Choroid plexus epithelial cell (primary cell): ENCODE results near the gene MYH14.

Experiments used
- DNase-seq: peaks from one replicate; pipeline ENCODE4 v3.0.0-alpha.2; 2010; ENCODE audit warnings: low read depth
- H3K4me3 ChIP-seq: 2 replicates; pipeline ENCODE4 v1.5.1; 2011; ENCODE audit warnings: low read depth, mild to moderate bottlenecking, control low read depth, low read length, moderate library complexity
- TF ChIP-seq, protein P1 (sequence below): conservative IDR thresholded peaks from 2 replicates; pipeline ENCODE4 v1.5.1; 2011; ENCODE audit warnings: low read depth, mild to moderate bottlenecking, control low read depth, inconsistent platforms, low read length, moderate library complexity

Gene MYH14

DNA sequence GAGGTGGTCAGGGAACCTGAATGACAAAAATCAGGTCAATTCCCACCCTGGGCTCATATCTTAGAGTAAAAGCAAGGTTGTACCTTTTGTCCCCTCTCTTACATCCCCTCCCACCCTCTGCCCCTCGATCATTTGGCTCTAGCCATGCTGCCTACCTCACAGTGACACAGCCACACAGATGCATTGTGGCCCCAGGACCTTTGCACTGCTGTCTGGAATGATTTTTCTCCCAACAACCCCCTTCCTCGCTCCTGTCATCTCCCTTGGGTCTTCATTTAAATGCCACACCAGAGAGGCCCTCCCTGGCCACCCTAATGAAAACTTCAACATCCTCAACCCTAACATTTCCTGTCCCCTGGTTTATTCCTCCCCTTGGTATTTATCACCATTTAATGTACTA, 4.3 kb downstream of the MYH14 start:
- DNase-seq, result no peak
- TF ChIP-seq, protein P1, sequence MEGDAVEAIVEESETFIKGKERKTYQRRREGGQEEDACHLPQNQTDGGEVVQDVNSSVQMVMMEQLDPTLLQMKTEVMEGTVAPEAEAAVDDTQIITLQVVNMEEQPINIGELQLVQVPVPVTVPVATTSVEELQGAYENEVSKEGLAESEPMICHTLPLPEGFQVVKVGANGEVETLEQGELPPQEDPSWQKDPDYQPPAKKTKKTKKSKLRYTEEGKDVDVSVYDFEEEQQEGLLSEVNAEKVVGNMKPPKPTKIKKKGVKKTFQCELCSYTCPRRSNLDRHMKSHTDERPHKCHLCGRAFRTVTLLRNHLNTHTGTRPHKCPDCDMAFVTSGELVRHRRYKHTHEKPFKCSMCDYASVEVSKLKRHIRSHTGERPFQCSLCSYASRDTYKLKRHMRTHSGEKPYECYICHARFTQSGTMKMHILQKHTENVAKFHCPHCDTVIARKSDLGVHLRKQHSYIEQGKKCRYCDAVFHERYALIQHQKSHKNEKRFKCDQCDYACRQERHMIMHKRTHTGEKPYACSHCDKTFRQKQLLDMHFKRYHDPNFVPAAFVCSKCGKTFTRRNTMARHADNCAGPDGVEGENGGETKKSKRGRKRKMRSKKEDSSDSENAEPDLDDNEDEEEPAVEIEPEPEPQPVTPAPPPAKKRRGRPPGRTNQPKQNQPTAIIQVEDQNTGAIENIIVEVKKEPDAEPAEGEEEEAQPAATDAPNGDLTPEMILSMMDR, result no peak
- no peak overlapping the region for H3K4me3 ChIP-seq

DNA sequence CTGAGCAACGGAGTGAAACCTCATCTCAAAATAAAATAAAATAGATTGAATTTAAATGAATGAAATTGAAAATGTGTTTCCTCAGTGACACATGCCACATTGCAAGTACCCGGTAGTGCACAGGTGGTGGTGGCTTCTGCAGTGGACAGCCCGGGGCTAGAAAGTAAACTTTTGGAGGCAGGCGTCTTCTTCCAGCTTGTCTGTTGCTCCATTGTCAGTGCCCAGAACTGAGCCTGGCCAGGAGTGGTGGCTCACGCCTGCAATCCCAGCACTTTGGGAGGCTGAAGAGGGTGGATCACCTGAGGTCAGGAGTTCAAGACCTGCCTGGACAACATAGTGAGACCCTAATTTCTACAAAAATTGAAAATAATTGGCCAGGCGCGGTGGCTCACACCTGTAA, 5.7 kb downstream of the MYH14 start:
- TF ChIP-seq, protein P1, result no peak
- no peak overlapping the region for H3K4me3 ChIP-seq
- DNase-seq, result no peak

DNA sequence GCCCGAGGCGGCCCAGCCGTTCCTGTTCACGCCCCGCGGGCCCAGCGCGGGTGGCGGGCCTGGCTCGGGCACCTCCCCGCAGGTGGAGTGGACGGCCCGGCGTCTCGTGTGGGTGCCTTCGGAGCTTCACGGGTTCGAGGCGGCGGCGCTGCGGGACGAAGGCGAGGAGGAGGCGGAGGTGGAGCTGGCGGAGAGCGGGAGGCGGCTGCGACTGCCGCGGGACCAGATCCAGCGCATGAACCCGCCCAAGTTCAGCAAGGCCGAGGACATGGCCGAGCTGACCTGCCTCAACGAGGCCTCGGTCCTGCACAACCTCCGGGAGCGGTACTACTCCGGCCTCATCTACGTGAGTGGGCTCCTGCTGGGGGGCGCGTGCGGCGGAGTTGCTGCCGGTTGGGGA, 7.0 kb downstream of the MYH14 start:
- H3K4me3 ChIP-seq, result no peak overlapping the region
- no peak for DNase-seq
- TF ChIP-seq, protein P1, result no peak

DNA sequence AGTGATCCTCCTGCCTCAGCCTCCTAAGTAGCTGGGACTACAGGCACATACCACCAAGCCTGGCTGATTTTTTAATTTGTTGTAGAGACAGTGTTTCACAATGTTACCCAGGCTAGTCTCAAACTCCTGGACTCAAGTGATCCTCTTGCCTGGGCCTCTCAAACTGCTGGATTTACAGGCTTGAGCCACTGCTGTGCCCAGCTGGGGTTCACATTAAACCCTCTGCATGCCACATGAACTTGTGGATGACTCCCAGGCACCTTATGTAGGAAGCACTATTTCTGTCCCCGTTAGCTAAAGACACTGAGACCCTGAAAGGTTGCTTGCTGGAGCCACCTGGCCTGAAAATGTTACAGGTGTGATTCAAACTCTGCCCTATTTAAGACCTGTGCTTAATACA, 10.5 kb downstream of the MYH14 start:
- TF ChIP-seq, protein P1, result no peak
- no peak overlapping the region for H3K4me3 ChIP-seq
- no peak for DNase-seq

DNA sequence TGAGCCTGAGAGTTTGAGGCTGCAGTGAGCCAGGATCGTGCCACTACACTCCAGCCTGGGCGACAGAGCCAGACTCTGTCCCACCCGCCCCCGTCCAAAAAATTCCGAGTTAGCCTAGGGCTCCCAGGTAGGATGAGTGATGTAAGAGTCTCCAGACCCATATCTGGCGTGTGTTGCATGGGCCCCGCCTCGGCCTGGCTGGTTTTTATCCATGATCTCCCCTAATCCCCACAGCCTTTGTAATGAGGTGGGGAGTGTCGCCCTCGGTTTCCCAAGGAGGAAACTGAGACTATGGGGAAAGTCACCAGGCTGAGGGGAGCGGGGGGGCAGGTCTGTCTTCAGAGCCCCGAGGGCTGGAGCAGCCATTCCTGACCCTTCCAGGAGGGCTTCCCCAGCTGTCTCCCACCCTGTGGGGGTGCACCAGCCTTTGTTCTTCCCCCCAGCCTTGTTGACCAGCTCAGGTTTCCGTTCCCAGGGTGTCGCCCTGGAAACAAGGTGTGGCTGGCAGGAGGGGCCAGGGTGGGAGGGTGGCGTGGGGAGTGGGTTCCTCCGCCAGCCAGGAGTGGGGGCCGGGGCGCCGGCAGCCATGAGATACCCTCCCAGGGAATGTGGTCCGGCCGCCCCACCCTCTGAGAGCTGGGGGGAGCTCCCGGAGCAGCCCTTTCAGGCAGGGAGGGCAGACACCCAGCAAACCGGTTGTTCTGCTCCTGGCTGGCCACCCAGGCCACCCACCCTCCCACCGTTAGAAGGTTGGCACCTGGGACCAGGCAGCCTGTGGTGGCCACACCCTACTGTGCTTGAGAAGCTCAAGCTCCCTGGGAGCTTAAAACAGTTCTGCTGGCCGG, 11.5 kb downstream of the MYH14 start:
- no peak overlapping the region for H3K4me3 ChIP-seq
- TF ChIP-seq, protein P1, result no peak
- no peak for DNase-seq

DNA sequence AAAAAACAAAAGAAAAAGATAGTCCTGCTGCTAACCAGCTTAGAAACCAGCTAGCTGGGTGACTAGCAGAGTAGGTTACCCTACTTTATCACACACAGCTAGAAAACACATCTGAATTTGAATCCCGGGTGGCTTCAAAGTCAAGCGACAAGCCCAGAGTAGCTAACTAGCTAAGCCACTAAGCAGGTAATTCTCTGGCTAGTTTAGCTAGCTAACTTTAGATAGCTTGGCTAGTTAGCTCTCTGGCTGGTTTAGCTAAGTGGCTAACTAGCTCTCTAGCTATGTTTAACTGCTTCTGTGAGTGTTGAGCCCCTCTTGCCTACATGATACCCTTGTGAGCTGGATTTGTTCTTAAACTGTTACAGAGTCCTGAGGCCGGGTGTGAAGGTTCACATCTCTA, 12.4 kb downstream of the MYH14 start:
- TF ChIP-seq, protein P1, result no peak
- no peak overlapping the region for H3K4me3 ChIP-seq
- DNase-seq, result no peak

DNA sequence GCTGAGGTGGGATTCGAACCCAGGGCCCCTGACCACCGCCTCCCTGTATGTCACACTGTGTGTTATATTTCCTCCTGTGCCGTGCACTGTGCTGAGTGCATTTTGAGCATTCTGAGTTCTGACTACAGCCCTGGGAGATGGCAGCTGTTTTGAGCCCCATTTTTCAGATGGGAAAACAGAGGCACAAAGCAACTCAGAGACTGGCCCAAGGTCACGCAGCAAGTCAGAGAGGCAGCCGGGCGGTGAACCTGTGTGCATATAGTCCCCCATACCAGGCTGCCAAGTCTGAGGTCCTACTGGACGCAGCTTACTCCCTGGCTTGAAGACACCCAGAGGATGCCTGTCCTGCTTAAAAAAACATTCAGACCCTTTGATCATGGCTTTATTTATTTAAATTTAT, 17.7 kb downstream of the MYH14 start:
- no peak for DNase-seq
- no peak overlapping the region for H3K4me3 ChIP-seq
- TF ChIP-seq, protein P1, result no peak
